Activated CD8-positive, alpha-beta memory T cell treated with anti-CD3 and anti-CD28 coated beads for 4 hours (primary cell): Measurements from ENCODE around the gene SLIT1.
A peak's percentile ranks its signal among the peaks of the same experiment; 100 is the strongest.
"Not testable (repeated sequence)": the region's sequence is repeated elsewhere in the genome, so short reads cannot be mapped to it uniquely, and the experiment has no call there.

ENCODE experiments used
- DNase-seq, 2 donors: peaks; one replicate each; pipeline ENCODE4 v3.0.0-alpha.2; 2020; ENCODE audit warnings: low read depth in 2 of 2

Gene SLIT1

GRCh38 chr10:97042716-97043562 lies 142.8 kb downstream of the SLIT1 start:
- DNase-seq = no peak

DNA sequence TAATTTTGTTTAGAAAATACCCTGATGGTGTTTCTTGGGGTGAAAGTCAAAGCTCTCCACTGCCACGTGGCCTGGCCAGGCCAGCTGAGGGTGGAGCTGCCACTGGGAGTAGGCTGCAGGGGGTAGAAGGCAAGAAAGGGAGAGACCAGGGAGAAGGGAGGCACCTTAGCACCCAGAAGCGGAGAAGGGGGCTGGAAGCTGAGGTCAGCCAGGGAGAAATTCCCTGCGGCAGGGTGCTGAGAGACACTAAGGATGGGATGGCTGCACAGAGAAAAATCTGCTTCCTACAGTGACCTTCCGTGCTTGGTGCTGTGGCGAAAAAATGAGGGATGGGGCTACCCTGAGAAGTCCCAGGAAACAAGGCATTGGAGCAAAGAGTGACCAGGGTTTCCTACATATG lies 143.7 kb downstream of the SLIT1 start:
- no peak for DNase-seq

- DNase-seq = no peak
These were observed 145.1 kb downstream of the SLIT1 start for GRCh38 chr10:97040706-97041105.

GRCh38 chr10:97040248-97040584 lies 145.5 kb downstream of the SLIT1 start:
- DNase-seq = no peak

- no peak for DNase-seq
These were observed 146.1 kb downstream of the SLIT1 start for GRCh38 chr10:97039538-97040247.

- no peak for DNase-seq
These were observed 147.1 kb downstream of the SLIT1 start for GRCh38 chr10:97038688-97039087.

GRCh38 chr10:97037365-97038361 lies 148.1 kb downstream of the SLIT1 start:
- DNase-seq = peak; percentile 43 to 49

GRCh38 chr10:97034958-97035769 lies 150.6 kb downstream of the SLIT1 start:
- DNase-seq = no peak

DNA sequence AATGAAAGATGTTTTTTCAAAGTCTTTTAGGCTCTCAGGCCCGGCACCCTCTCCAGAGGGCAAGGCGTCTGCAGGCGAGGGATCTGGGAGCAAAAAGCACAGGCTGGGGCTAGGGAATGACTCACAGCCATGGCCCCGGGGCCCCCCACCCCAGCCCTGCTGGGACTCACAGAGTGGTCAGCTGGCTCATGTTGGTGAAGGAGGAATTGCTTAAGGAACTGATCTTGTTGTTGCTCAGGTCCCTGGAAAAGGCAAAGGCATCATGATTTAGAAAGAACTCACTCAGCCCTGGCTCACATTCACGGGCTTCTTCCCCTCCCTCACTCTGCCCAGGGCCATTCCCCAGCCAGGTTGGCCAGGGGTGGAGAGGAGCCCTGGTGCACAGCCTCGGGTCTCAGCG lies 151.5 kb downstream of the SLIT1 start:
- DNase-seq = no peak

DNA sequence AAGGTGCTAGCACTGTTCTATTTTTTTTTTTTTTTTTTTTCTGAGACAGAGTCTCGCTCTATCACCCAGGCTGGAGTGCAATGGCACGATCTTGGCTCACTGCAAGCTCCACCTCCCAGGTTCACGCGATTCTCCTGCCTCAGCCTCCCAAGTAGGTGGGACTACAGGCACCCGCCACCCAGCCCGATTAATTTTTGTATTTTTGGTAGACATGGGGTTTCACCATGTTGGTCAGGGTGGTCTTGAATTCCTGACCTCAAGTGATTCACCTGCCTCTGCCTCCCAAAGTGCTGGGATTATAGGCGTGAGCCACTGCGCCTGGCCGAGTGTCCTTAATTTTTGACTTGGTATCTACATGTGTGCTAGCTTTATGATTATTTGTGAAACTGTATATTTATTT lies 151.9 kb downstream of the SLIT1 start:
- not testable (repeated sequence) for DNase-seq

DNA sequence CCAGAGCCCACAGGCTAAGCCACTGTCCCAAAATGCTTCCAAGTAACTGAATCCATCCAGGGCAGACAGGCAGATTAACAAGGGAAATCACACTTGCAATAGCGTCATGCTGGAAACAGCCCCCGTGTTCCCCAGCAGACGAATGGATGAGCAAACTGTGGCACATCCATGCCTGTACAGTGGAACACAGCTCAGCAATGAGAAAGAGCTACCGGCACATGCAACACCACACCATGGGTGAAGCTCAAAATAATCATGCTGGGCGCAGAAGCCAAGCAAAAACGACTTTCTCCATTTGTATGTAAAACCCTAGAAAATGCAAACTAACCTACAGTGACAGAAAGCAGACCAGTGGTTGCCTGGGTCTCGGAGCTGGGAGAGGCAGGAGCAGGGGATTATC lies 153.1 kb downstream of the SLIT1 start:
- no peak for DNase-seq

DNA sequence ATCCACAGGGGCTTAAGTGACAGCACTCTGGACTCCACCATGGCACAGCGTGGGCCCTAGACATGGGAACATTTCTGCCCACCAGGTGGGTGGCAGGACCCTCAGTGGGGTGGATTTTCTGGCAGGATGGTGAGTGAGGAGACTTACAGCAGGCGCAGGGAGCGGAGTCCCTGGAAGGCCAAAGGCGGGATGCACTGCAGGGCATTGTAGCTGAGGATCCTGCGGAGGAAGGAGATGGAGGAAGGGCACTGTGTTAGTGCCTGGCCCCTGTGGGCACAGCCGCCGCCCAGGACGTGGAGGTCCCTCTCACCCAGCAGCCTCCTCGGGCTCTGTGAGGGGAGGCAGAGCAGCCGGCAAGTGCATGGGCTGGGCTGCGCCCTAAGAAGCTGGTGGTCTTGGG lies 154.3 kb downstream of the SLIT1 start:
- no peak for DNase-seq

DNA sequence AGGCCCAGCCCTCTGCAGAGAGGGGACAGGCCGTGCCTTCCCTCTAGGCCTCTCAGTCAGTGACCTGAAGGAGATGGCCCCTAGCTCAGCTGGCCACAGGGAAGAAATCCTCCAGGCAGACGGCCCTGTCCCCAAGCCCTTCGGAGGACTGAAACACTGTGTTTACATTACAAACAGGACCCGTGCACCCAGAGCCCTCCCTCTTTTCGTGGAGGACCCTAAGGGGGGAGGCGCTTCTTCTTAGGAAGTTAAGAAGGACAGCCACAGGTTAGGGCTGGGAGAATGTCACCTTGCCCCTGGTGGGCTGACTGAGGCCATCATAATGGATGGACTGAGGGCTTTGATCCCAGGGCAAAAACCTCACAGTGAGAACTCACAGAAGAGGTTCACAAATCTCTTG lies 154.9 kb downstream of the SLIT1 start:
- no peak for DNase-seq

DNA sequence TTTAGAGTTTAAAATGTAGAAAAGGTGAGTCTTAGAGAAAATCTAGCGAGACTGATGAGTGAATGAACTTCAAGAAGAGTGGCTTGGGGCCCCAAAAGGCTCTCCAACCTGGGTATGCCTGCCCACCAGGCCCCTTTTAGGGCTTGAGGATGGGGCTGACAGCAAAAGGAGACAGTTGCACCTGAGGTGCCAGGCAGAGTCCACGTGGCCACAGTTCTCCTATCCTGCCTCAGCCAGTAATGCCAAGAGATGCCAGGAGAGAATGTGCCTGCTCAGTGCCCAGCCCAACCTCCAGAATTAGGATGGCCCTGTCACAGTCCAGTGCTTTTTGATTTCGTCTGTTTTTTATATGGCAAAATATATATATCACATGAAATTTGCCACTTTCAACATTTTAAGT lies 156.5 kb downstream of the SLIT1 start:
- no peak for DNase-seq

DNA sequence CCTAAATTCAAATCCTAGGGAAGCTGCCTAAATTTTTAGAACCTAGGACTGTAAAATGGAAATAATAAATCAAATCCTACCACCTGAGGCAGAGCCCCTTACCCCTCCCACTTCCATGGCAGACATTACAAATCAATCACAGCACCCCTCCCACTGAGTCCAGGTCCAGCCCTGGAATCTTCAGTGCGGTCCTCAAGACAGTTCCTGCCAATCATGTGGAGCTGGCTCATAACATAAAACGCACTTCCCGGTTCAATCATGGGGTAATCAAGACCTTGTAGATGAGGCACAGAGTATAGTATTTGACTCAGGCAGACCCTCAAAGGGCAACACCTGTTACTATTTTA lies 157.0 kb downstream of the SLIT1 start:
- no peak for DNase-seq

GRCh38 chr10:97028126-97028831 lies 157.5 kb downstream of the SLIT1 start:
- no peak for DNase-seq

DNA sequence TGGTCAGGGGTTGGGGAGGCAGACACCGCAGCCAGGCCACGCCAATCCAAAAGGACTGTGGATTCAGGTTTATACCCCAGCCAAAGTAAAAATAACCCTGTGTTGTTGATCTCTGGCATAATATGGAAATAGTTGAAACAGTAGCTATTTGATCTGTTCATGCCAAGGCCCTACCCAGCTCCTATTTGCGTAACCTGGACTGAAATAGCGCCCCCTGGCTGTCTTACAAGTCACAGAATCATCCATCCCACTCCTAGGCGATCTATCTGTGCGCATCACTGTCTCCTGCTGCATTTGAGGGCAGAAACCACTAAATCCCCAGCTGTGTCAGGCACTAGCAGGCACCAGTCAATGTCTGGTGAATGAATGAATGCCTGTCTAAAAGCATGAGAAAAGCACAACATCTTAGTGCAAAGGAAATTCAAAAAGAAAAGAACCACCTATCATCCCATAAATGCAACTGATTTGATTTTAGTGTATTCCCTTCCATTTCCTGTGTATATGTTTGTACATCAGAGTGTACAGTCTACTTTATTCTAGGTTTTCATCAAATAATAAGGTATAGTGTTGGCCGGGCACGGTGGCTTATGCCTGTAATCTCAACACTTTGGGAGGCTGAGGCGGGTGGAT lies 160.0 kb downstream of the SLIT1 start:
- DNase-seq = peak in 1 of 2 donors; percentile 24

- no peak for DNase-seq
These were observed 161.3 kb downstream of the SLIT1 start for GRCh38 chr10:97024168-97025073.
